Non-pigmented ciliary epithelial cell (primary cell): ENCODE measurements around the gene DNAL1.
"Not testable (repeated sequence)": the region's sequence is repeated elsewhere in the genome, so short reads cannot be mapped to it uniquely, and the experiment has no call there.

Experiments
- DNase-seq: peaks from one replicate; pipeline ENCODE4 v3.0.0-alpha.2; 2010; ENCODE audit warnings: low read depth

DNAL1 gene

DNA sequence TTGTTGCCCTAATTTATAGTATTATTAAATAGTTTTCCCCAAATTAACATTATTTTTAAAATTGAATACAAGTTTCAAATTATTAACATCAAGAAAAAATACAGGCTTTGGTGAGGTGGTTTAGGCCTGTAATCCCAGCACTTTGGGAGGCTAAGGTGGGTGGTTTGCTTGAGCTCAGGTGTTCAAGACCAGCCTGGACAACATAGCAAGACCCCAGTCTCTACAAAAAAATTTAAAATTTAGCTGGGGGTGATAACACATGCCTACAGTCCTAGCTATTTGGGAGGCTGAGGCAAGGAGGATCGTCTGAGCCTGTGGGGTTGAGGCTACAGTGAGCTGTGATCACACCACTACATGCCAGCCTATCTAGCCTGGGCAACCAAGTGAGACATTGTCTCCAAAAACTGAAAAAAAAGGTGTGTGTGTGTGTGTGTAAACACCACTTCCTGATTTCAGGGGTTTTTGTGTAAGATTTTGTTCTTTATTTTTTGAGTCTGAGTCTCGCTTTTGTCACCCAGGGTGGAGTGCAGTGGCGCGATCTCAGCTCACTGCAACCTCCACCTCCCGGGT is 3.9 kb upstream of the DNAL1 start:
- no peak for DNase-seq

DNA sequence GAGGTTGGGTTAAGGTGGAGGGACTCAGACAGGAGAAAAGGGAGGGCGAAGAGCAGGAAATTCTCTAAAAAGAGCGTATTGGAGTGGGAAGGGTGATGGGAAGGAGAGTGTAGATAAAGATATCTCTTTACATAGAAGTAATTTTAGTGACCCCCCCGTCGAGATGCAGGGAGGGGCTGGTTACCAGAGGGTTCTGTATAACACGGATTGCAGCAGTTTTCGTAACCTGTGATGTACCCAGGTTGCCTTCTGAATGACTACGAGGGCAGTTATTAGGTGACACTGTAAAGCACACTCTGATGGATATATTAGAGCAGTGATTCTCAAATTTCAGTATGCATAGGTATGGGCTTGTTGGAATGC is 443 bp downstream of the DNAL1 start:
- DNase-seq = no peak

DNA sequence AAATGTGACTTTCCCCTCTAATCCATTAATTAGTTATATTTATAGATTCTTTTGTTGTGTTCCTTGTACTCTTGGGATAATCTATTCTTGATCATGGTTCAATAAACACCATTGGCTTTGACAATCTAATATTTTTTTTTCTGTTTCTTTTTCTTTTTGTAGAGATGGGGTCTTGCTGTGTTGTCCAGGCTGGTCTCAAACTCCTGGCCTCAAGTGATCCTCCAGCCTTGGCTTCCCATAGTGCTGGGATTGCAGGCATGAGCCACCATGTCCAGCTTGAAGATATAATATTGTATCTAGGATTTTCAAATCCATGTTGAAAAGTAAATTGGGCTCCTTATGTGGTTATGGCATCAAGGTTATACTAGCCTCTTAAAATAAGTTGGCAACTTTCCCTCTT is 6.2 kb downstream of the DNAL1 start:
- DNase-seq = no peak

DNA sequence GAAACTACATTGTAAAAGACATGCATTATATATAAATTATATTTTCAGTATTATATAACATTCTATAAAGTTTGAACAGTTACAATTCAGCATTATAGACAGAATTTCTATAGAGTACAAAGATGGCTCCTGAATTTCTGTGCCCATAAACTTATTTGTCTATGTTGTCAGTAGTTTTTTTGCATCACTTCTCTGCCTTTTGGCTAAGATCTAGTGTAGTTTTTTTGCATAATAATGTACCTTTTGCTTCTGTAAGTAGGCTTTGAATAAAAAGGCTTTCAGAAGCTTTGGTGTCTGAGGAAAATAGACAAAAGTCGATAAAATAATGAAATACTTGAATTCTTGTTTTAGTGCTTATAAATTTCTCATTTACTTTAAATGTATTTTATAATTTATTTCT is 11.1 kb downstream of the DNAL1 start:
- no peak for DNase-seq

DNA sequence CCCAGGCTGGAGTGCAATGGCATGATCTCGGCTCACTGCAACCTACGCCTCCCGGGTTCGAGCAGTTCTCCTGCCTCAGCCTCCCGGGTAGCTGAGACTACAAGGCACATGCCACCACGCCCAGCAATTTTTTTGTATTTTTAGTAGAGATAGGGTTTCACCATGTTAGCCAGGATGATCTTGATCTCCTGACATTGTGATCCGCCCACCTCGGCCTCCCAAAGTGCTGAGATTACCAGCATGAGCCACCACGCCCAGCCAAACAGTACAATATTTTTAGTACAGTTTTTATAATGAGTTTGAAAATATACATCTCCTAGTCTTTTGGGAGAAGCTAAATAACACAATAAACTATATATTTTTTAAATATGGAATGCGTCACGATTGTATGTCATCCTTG is 14.4 kb downstream of the DNAL1 start:
- DNase-seq = not testable (repeated sequence)

DNA sequence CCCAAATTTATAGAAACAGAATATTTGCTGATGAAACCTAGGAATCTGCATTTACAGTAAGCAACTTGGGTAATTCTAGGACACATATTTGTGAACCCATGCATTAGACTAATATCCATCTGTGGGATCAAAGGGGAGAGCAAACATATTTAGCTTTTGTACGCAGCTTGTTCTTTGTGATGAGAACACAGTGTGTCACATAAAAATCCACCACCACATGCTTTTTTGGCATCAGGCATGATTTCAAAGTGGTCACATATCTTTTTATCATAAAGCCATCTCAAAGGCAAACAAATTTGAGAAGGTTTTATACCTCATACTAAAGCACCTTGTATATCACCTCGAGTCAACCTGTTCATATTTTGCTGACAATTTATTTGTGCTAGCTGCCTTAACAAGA is 15.7 kb downstream of the DNAL1 start:
- no peak for DNase-seq

DNA sequence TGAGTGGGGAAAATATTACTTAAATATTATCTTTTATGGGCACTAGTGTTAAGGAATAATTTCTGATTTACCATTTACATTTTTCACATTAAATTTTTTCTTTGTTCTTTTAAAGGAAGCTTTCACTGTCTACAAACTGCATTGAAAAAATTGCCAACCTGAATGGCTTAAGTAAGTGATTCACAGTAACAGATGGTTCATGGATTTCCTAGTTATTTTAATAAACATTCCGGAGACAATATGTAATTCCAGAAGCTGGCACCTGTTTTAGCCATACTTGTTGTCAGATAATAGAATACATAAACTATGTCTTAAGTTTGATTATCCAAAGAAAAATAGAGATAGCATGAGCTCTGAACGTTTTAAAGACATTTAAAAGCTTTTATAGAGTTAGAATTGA is 17.1 kb downstream of the DNAL1 start:
- DNase-seq = no peak

DNA sequence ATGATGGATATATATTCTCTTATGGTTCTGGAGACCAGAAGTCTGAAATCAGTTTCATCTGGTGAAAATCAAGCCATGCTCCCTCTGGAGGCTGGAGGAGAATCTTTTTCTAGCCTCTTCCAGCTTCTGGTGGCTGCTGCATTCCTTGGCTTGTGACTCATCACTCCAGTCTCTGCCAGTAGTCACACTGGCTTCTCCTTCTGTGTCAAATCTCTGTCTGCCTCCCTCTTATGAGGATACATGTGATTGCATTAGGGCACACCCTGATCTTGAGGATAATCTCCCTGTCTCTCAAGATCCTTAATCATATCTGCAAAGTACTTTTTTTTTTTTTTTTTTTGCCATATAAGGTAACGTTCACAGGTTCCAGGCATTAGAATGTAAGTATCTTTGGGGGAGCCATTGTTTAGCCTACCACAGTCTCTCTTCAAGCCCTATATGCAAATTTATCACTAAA is 17.7 kb downstream of the DNAL1 start:
- peak; percentile 85 for DNase-seq

DNA sequence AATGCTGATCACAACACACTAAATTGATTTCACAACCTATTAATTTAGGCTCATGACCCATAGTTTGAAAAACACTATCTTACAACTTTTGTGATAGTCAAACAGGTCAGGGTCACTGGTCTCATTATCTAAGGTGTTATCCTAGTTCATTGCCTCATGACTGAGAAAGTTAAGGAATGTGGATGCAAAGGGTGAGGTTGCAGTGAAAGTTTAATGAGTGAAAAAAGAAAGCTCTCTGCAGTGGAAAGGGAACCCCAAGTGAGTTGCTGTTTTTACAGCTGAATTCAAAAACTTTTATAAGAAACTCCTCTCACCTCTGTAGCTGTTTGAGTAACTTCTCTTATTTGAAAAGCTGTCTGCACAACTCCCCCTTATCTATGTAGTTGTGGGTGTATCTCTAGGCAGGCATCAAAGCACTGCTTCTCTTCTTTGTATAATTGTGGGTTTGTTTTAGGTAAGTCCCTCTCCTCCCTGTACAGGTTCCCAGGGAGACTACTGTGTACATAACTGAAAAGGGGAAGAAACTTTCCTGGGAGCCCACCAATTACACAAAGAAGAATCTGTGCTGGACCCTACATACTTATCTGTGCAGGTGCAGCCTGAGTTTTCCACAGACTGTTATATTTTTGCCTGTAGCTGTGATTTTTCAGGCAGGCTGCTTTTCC is 18.9 kb downstream of the DNAL1 start:
- DNase-seq = no peak

DNA sequence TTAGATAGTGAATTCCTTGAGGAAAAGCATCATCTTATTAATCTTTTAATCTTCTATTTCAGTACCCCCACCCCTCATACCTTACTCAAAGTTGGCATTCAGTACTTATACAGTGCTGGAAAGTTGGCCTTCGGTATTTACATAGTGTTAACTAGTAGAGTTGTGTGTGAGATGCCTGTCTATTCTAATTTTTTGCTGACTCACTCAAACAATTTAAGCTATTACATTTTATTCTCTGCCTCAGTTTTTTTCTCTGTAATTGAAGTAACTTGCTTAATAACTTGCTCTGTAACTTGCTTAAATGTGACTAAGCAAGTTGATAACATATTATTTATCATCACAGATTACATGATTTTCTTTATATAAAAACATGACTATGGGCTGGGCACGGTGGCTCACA is 20.3 kb downstream of the DNAL1 start:
- no peak for DNase-seq

DNA sequence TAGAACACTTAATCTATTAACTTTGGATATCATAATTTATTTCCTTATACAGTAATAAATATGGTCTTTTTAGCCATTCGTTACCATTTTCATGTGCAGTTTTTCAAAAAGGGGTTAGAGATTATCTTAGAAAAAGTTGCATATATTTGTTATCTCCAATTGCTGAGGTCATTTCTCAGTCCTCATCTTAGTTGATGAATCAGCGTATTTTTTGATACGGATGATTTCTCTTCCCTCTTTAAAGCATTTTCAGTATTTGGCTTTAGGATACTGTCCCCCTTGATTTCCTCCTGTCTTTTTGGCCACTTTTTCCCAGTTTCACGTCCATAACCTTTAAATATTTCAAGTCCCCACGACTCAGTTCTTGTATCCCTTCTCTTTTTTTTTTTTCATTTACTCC is 21.8 kb downstream of the DNAL1 start:
- no peak for DNase-seq

DNA sequence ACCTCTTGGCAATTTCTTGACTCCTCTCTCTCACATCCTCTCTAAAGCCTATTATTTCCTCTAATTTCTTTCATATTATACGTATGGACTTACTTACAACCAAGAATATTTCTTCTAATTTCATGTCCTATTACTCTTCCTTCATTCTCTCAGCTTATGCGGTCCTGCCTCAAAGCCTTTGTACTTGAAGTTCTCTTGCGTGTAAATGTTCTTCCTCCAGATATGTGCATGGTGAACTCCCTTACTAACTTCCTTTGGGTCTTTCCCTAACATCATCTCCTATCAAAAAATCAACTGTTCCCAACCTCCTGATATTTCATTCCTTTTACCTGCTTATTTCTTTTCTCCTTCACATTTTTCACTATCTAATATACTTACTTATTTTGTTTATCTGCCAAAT is 23.1 kb downstream of the DNAL1 start:
- no peak for DNase-seq

DNA sequence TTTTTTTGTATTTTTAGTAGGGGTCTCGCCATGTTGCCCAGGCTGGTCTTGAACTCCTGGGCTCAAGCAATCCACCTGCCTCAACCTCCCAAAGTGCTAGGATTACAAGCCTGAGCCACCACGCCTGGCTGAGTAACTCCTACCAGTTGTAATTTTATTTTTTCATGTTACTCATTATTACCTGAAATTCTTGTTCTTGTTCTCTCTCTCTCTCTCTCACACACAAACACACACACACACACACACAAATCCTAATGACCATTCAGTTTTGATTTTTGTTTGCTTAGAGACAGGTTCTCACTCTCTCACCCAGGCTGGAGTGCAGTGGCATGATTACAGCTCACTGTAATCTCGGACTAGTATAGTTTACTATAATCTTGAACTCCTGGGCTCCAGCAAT is 30.2 kb downstream of the DNAL1 start:
- no peak for DNase-seq

DNA sequence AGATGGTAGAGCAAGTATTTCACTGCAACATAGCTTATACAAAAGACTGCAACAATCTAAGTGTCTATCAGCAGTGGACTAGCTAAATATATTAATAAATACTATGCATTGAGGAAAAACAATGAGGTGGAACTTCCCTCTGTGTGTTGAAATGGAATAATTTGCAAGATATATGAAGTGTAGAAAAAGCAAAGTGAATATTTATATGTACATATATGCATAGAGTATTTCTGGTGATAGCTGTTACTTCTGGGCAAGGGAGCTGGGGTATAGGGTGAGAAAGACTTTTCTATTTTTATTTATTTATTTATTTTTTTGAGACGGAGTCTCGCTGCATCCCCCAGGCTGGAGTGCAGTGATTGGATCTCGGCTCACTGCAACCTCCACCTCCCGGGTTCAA is 33.9 kb downstream of the DNAL1 start:
- no peak for DNase-seq

DNA sequence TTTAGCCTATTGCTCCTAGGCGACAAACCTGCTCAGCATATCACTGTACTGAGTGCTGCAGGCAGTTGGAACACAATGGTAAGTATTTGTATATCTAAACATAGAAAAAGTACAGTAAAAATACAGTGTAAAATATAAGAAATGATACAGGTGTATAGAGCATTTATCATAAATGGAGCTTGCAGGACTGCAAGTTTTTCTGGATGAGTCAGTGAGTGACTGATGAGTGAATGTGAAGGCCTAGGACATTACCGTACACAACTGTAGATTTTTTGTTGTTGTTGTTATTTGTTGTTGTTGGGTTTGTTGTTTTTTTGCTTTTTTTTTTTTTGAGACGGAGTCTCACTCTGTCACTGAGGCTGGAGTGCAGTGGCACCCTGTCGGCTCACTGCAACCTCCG is 36.0 kb downstream of the DNAL1 start:
- DNase-seq = no peak

DNA sequence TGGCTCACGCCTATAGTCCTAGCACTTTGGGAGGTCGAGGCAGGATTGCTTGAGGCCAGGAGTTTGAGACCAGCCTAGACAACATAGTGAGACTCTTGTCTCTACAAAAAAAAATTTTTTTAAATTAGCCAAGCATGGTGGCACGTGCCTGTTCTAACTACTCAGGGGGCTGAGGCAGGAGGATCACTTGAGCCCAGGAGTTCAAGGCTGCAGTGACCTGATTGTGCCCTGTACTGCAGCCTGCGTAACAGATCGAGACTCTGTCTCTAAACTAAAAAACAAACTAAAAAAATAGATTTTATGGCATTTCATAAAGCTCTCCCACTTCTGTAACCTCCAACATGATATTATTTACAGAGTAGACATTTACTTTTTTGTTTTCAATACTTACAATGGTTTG is 39.8 kb downstream of the DNAL1 start:
- no peak for DNase-seq

DNA sequence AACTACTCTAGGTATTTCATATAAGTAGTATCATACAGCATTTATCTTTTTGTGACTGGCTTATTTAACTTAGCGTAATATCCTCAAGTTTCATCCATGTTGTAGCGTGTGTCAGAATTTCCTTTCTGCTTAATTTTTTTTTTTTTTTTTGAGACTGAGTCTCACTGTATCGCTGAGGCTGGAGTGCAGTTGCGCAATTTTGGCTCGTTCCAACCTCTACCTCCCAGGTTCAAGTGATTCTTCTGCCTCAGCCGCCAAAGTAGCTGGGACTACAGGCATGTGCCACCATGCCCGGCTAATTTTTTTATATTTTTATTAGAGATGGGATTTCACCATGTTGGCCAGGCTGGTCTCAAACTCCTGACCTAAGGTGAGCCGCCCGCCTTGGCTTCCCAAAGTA is 40.5 kb downstream of the DNAL1 start:
- DNase-seq = no peak

DNA sequence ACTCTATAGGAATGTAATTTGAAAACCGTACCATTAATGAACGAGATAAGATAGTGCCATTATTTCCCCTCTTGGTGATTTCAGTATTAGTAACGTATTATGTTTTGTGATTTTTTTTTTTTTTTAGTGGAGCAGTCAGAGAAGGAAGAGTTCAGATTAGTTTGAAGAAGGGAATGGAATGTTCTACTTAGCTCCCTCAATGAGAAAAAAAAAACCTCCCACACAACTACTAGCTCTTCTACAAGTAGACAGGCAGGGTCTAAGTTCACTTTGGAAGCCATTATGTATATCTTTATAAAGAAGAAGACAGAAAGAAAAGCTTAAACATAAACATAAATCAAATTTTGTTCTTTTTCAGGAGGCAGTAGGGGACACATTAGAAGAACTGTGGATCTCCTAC is 42.1 kb downstream of the DNAL1 start:
- peak; percentile 40 for DNase-seq

DNA sequence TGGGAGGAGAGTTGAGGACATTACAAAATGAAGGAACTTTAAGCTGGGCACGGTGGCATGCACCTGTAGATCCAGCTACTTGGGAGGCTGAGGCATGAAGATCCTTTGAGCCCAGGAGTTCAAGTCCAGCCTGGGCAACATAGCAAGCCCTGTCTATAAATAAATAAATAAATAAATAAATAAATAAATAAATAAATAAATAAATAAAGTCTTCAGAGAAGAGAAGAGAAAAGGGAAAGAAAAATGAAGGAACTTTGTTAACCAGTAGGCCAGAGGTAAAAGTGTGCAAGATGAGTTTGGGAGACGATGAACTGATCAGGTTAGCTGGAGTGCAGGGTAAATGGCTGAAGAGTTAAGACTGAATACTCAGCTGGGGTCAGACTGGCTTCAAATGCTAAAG is 49.3 kb downstream of the DNAL1 start:
- no peak for DNase-seq

DNA sequence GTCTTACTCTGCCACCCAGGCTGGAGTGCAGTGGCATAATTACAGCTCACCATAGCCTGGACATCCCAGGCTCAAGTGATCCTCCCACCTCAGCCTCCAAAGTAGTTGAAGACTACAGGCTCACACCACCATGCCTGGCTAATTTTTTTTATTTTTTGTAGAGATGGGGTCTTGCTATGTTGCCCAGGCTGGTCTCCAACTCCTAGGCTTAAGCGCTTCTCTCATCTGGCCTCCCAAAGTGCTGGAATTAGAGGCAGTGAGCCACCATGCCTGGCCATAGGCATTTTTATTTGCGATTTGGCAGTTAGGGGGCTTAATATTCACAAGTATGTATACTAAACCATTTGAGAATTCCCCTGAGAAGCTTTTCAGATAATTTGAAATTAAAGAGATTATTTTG is 50.3 kb downstream of the DNAL1 start:
- DNase-seq = no peak

DNA sequence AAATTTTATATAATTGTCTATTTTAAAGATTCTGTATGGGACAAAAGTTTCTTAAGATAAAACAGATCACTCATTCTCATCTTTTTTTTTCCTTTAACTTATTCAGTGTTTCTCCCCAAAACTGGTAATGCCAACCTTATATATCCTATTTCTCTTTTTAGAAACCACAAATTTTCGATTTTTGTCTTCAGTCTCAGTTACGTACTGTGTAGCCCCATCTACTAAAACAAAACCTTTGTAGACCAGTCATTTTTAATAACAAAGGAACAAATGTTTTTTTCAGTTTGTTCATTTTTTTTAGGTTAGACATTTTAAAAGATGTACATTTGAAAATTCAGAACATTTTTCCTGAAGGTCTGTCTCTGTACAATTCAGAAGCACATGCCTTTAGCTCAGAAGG is 51.2 kb downstream of the DNAL1 start:
- DNase-seq = no peak

DNA sequence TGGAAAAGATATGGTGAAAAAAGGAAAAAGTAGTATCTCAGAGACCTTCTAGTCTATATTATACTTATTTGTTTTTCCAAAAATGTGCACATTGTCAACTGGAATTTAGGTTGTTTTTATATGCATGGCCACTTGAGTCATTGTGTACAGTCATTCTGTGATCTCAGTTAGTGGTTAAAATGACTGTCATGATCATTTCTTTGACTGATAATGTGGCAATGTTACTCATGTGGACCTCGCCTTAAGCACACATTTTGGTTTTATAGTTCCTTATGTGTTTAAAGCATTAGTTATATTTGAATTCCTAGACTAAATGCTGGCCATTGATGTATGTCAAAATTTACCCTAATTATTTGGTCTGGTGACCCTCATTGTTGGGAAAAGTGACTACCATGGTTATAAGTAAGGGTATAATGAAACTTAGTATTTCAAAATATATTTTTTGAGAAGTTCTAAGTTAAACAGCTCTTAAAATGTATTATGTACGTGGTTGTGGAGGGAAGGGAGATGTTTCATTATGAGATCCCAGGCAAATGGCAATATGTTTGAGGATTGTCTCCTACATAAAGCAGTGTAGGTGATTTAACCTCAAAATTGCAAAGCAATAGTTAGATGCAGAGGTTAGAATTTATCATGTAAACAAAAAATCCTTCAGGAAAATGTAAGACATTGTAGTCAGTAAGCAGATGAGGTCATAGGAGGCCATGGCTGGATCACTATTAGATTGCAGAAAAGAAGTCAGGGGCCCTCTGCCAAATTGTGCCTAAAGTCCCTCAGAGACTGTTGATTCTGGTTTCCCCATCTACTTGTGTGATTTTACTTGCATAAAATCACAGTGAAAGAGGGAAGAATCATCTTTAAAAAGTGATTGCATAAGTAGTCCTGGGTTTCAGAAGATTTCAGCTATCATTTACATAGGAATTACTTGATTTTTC is 51.9 kb downstream of the DNAL1 start:
- no peak for DNase-seq

DNA sequence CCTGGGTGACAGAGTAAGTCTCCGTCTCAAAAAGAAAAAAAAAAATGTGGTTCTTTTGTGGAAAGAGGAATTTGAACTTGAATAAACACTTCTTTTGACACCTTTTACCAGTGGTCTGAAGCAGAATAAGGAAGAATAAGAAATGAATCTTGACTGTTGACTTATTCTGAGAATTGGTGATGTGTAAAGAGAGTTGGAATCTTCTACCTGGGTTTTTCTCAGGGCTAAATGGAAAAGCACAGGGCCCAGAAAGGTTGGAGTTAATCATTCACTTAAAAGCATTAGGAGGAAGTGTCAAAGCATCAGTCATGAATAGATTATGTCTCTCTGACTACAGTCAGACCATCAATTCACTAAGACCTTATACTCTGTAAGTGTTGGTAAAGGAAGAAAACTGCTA is 55.5 kb downstream of the DNAL1 start:
- DNase-seq = no peak
